Adrenal gland (tissue), 5 donors: Measurements from ENCODE around the gene PIGU.

Experiments used
- CTCF ChIP-seq, 6 experiments: fragments of 450-650 bp in 4 of 6; fragments of 200-600 bp in 2 of 6; sonication (generic) in 1 of 6; IDR thresholded peaks; 1 replicate in 5 of 6; 2 replicates in 1 of 6; pipeline versions ENCODE4 v1.5.1 to v1.8.0; 2016 to 2021; ENCODE audit warnings: antibody characterized with exemption in 6 of 6, mild to moderate bottlenecking in 2 of 6, moderate library complexity in 1 of 6
- POLR2A ChIP-seq, 2 donors: fragments of 450-650 bp; IDR thresholded peaks; one replicate each; pipeline ENCODE4 v1.6.1; 2017; ENCODE audit warnings: antibody characterized with exemption in 2 of 2, mild to moderate bottlenecking in 2 of 2, moderate library complexity in 1 of 2
- donor health status: DM: no; HTN: no; CAD: no.

- TF ChIP-seq CTCF (IDR thresholded peaks at IDR 0.05) (no peak), POLR2A (IDR thresholded peaks at IDR 0.05) (no peak)
Observed at GRCh38 chr20:34711813-34712430, 35.0 kb upstream of the PIGU start.
